Left lung (tissue), 10 donors: Measurements from ENCODE around the gene GSTK1. TPM values are rescaled to one million over a fixed set of nuclear protein-coding genes. Genes with fewer than 3 reads are reported as not detected.

Experiments used
- ATAC-seq: fragments of 200-7000 bp; cut with Tn5 transposase; one replicate; pipeline ENCODE4 v1.9.1; 2020; ENCODE audit warnings: moderate library complexity
- DNase-seq, 4 donors: peaks; one replicate each; pipeline ENCODE4 v3.0.0-alpha.2; 2013 to 2020
- H3K27ac ChIP-seq, 2 donors: fragments of 200-600 bp; sonication (generic) in 1 of 2; one replicate each; pipeline versions ENCODE4 v1.5.0 to v1.8.0; 2020 to 2021
- H3K27me3 ChIP-seq, 2 donors: fragments of 200-600 bp; sonication (generic) in 1 of 2; one replicate each; pipeline versions ENCODE4 v1.5.0 to v1.8.0; 2020 to 2021
- H3K36me3 ChIP-seq, 2 donors: fragments of 200-600 bp; sonication (generic) in 1 of 2; one replicate each; pipeline versions ENCODE4 v1.5.0 to v1.8.0; 2020 to 2021
- H3K4me1 ChIP-seq, 2 donors: fragments of 200-600 bp; one replicate each; pipeline ENCODE4 v1.8.0; 2021
- H3K4me3 ChIP-seq, 2 donors: fragments of 200-600 bp; sonication (generic) in 1 of 2; one replicate each; pipeline versions ENCODE4 v1.5.0 to v1.8.0; 2020 to 2021; ENCODE audit warnings: mild to moderate bottlenecking in 1 of 2
- H3K9me3 ChIP-seq, 2 donors: fragments of 200-600 bp; sonication (generic) in 1 of 2; one replicate each; pipeline versions ENCODE4 v1.5.0 to v1.8.0; 2020 to 2021
- CTCF ChIP-seq, 2 donors: fragments of 200-600 bp; sonication (generic) in 1 of 2; IDR thresholded peaks; one replicate each; pipeline versions ENCODE4 v1.5.0 to v1.8.0; 2021; ENCODE audit warnings: antibody characterized with exemption in 2 of 2
- intact Hi-C, 2 donors: fragments of 100-400 bp; cut with DNase I; formaldehyde crosslinking; loops; one replicate each; pipeline versions ENCODE4 v1.11.2 to v1.14.2; 2022
- polyA plus RNA-seq, 6 donors: library from polyadenylated mRNA; unstranded; fragments of 120-200 nt; gene quantifications; one replicate each; pipeline ENCODE4 v1.2.1, GENCODE V29; 2013; ENCODE audit not compliant: insufficient read length in 6 of 6
- total RNA-seq, 2 donors: library from RNA; stranded (reverse); fragmentation: NEBNext Ultra II Directional; extraction: Animal tissue kit (Norgen Biotek cat#: 25700); gene quantifications; one replicate each; pipeline ENCODE4 v1.2.1, GENCODE V29; 2021
- donor health status: DM: no; HTN: yes; CAD: no.
- donor health status: DM: no; HTN: no; CAD: no.

The GSTK1 gene
- total and polyA plus RNA-seq, 8 donors, result 109 to 151 (median 122) TPM

GRCh38 chr7:143243111-143243510, 20.1 kb upstream of the GSTK1 start:
- H3K4me3 ChIP-seq, result no peak overlapping the region
- intact Hi-C loops, result loop anchor here in 1 of 2 donors (5.0 kb wide), 1 partner anchor 59 kb away; no protein-coding TSS in a partner anchor
- DNase-seq, result no peak

GRCh38 chr7:143243614-143244013, 19.6 kb upstream of the GSTK1 start:
- DNase-seq (no peak), ATAC-seq (no peak)
- Histone ChIP-seq H3K27ac (no peak overlapping the region), H3K9me3 (no peaks in the 10 kb centered on the region), H3K4me3 (no peak overlapping the region), H3K36me3 (no peaks in the 10 kb centered on the region), H3K27me3 (no peaks in the 10 kb centered on the region), H3K4me1 (peaks cover 0 to 49% of the 10 kb centered on the region in 2 donors)
- no peak for TF ChIP-seq CTCF (IDR thresholded peaks at IDR 0.05)
- intact Hi-C loops, result loop anchor here in 1 of 2 donors (5.0 kb wide), 1 partner anchor 59 kb away; no protein-coding TSS in a partner anchor

More at GRCh38 chr7:143243111-143243510, 20.1 kb upstream of the GSTK1 start:
- Histone ChIP-seq H3K9me3 (no peaks in the 10 kb centered on the region), H3K27me3 (no peaks in the 10 kb centered on the region), H3K27ac (no peak overlapping the region), H3K36me3 (no peaks in the 10 kb centered on the region), H3K4me1 (peaks cover 0 to 52% of the 10 kb centered on the region in 2 donors)
- TF ChIP-seq CTCF (IDR thresholded peaks at IDR 0.05), result no peak
- ATAC-seq, result no peak

- no peak for TF ChIP-seq CTCF (IDR thresholded peaks at IDR 0.05)
- ATAC-seq (no peak), DNase-seq (no peak)
- Histone ChIP-seq H3K36me3 (no peaks in the 10 kb centered on the region), H3K9me3 (no peaks in the 10 kb centered on the region), H3K27ac (no peak overlapping the region), H3K27me3 (no peaks in the 10 kb centered on the region), H3K4me1 (peaks cover 0 to 46% of the 10 kb centered on the region in 2 donors), H3K4me3 (no peak overlapping the region)
- intact Hi-C loops, result loop anchor here in 1 of 2 donors (5.0 kb wide), 1 partner anchor 58 kb away; no protein-coding TSS in a partner anchor
Measured at GRCh38 chr7:143244321-143244720, 18.9 kb upstream of the GSTK1 start.

- Histone ChIP-seq H3K27me3 (no peaks in the 10 kb centered on the region), H3K4me1 (peaks cover 0 to 46% of the 10 kb centered on the region in 2 donors), H3K27ac (peak overlapping the region in 1 of 2 donors; percentile 66), H3K9me3 (no peaks in the 10 kb centered on the region), H3K36me3 (no peaks in the 10 kb centered on the region), H3K4me3 (no peak overlapping the region)
- no peak for TF ChIP-seq CTCF (IDR thresholded peaks at IDR 0.05)
- ATAC-seq (peak; percentile 12), DNase-seq (no peak)
- intact Hi-C loops, result no loop called here
Measured at GRCh38 chr7:143245123-143245522, 18.1 kb upstream of the GSTK1 start.

GRCh38 chr7:143247372-143247771, 15.9 kb upstream of the GSTK1 start:
- ATAC-seq, result no peak
- Histone ChIP-seq H3K27me3 (no peaks in the 10 kb centered on the region), H3K36me3 (no peaks in the 10 kb centered on the region), H3K9me3 (no peaks in the 10 kb centered on the region), H3K4me1 (peaks cover 0 to 42% of the 10 kb centered on the region in 2 donors), H3K4me3 (no peak overlapping the region), H3K27ac (no peak overlapping the region)
- TF ChIP-seq CTCF (IDR thresholded peaks at IDR 0.05), result no peak
- DNase-seq, result no peak
- intact Hi-C loops, result no loop called here
